HG03571 (cell line): ENCODE measurements around the gene JUP.

Source experiments
- ATAC-seq: cut with Tn5 transposase; IDR thresholded peaks from one replicate; pipeline ENCODE4 v1.9.1; 2021; ENCODE audit not compliant: unreplicated experiment

The JUP gene

DNA sequence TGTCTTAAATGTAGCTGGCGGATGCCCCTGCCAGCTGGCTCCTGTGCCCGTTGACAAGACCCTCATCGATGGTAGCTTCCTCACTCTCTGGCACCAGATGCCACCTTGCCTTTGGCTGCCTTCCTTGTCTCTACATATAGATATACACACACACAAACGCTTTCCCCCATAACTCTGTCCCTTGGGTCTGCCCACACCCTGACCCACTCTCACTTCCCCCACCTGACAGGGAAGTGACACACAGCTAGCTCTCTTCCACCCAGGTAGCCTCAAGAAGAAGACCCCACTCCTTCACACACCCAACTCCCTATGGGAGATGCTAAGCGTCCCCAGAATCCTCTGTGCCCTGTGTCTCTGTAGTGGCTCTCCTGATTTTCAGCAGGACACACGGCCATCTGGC, 25.6 kb downstream of the JUP start:
- ATAC-seq = no peak

DNA sequence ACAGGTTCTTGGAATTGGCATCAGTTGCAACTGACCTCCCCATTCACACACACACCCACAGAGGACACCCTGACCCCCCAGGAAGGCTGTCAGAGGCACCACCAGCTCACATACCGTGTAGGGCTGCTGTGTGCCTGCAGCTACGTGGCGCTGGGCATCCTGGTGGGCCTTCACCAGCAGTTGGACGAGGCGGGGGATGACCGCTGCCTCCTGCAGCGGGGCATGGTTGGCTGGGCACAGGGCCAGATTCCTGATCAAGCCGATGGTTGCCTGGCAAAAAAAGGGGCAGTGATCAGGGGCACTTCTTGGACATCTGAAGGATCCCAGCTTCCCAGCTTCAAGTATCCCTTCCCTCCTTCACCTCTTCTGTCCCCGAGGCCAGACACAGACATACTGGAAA, 27.9 kb downstream of the JUP start:
- ATAC-seq = no peak

GRCh38 chr17:41754066-41754465, 32.4 kb downstream of the JUP start:
- ATAC-seq = no peak

DNA sequence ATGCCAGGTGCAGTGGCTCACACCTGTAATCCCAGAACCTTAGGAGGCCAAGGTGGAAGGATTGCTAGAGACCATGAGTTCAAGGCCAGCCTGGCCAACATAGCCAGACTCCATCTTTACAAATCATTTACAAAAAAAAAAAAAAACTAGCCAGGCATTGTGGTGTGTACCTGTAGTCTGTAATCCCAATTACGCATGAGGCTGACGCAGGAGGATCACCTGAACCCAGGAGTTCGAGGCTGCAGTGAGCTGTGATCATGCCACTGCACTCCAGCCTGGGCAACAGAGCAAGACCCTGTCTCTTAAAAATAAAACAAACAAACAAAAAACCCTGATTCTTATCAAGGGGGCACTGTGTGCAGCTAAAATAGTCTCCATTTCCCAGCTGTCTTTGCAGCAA, 35.2 kb downstream of the JUP start:
- no peak for ATAC-seq

- no peak for ATAC-seq
Measured at GRCh38 chr17:41750862-41751261, 35.6 kb downstream of the JUP start.

DNA sequence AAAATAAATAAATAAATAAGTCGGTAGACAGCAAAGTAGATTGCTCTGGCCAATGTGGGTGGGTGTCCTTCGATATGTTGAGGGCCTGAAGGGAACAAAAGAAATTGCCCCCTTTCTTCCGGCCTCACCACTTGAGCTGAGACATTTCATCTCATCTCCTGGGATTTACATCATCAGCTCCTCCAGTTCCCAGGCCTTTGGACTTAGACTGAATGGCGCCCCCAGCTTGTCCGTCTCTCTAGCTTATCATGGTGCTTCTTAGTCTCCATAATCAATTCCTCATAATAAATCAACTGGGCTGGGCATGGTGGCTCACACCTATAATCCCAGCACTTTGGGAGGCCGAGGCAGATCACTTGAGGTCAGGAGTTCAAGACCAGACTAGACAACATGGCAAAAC, 38.2 kb downstream of the JUP start:
- no peak for ATAC-seq

DNA sequence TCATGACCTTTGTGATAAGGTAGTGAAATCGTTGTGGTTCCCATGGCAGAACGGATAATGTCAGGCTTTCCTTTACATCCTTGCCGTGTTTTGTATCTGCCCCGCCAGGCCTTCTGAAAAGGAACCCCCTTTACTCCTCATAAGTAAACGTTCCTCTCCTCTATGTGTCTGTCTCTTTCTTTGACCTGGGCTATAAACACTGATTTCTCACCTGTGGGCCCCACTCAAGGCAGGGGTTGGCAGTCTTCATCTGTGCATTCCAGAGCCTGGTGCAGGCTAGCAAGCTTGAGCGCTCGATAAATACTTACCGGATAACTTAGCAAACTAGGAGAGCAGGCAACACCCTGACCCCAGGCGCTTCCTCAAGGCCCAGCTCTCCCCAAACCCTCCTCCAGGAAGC, 44.8 kb downstream of the JUP start:
- ATAC-seq = no peak

DNA sequence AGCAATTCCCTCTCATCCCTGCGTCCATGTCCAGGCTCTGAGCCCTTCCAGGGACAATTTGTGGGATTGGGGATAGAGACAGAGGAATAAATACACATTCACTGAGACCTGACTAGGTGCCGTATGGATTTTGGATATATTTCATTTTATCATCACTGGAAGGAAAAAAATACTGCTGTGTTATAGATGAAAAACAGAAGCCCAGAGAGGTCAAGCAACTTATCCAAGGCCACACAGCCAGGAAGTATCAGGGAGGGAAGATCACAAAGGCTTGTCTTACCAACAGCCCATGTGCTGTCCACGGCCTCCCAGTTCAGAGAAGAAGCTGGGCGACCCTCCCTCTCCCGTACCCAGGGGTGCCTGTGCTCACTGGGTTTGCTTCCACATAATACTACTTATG, 46.0 kb downstream of the JUP start:
- ATAC-seq = no peak

- no peak for ATAC-seq
Measured at GRCh38 chr17:41739661-41740352, 46.7 kb downstream of the JUP start.

DNA sequence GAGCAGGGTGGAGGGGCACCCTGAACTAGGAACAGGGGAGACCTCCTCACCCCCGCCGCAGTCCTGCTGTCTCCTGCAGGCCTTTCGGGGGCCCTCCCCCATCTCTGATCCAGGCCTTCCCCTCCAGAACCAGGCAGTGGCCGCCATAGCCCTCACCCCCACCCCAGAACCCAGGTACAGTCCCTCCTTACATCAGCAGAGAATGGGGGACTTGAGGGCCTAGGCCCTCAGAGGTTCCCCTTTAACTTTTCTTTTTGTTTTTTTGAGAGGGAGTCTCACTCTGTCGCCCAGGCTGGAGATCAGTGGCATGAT, 47.8 kb downstream of the JUP start:
- no peak for ATAC-seq

DNA sequence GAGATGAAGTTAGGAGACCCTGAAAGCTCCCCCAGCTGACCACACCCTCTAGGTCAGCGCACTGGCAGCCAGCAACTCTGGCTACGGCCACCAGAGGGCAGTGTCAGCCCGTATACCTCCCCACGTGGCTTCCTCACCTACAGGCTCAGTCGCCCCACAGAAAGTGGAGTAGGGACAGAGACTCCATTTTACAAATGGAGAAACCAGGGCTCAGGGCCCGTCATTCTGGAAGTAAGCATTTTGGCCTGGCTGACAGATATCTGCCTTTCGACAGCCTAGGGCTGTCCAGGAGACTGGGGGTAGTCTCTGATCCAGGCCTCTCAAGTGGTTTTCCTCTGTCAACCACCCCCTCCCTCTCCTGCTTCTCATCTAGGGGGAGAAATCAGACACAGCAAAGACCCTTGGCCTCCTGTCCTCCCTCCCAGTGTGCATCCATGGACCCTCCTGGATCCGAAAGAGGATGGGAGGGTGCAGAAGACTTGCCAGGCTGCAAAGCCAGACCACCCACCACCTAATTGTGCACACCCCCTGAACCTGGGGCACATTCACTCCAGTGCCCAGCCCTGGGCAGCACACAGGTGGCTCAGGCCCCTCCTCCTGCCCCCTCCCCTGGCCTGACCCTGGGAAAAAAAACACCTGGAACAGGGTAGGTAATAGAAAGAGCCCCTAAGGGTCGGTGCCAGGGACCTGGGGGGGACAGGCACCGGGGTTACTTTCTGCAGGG, 48.3 kb downstream of the JUP start:
- no peak for ATAC-seq

- no peak for ATAC-seq
Measured at GRCh38 chr17:41737680-41738023, 48.9 kb downstream of the JUP start.

DNA sequence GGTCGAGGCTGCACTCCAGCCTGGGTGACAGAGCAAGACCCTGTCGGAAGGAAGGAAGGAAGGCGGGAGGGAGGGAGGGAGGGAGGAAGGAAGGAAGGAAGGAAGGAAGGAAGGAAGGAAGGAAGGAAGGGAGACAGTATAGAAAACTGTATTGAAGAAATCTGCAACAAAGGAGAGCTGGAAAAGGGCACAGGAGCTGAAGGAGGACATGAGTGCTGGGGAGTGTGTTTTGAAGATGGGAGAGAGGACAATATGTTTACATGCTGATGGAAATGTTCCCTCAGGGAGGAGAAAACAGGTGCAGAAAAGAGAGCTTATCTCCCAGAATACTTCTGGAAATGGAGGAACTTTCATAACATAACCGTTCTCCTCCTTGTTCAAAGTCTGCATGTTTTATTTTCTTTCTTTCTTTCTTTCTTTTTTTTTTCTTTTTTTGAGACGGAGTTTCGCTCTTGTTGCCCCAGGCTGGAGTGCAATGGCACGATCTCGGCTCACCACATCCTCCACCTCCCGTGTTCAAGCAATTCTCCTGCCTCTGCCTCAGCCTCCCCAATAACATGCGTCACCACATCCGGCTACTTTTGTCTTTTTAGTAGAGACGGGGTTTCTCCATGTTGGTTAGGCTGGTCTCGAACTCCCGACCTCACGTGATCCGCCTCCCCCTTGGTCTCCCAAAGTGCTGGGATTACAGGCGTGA, 49.4 kb downstream of the JUP start:
- no peak for ATAC-seq

DNA sequence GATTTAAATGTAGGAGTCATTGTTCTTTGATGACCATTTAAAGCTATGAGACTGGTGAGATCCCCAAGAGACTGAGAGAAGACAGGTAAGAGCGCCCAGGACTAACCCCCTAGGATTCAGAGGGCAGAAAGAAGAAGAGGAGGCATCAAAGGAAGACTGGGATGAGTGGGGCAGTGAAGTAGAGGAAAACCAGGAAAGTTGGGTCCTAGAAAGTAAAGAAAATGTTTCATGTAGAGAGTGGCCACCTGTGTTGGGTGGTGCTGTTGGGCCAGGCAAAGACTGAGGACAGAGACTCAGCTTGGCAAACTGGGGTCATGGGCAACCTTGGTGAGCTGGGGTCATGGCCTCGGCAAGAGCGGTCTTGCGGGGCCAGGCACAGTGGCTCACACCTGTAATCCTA, 50.8 kb downstream of the JUP start:
- ATAC-seq = no peak

GRCh38 chr17:41734949-41735313, 51.6 kb downstream of the JUP start:
- ATAC-seq = no peak

DNA sequence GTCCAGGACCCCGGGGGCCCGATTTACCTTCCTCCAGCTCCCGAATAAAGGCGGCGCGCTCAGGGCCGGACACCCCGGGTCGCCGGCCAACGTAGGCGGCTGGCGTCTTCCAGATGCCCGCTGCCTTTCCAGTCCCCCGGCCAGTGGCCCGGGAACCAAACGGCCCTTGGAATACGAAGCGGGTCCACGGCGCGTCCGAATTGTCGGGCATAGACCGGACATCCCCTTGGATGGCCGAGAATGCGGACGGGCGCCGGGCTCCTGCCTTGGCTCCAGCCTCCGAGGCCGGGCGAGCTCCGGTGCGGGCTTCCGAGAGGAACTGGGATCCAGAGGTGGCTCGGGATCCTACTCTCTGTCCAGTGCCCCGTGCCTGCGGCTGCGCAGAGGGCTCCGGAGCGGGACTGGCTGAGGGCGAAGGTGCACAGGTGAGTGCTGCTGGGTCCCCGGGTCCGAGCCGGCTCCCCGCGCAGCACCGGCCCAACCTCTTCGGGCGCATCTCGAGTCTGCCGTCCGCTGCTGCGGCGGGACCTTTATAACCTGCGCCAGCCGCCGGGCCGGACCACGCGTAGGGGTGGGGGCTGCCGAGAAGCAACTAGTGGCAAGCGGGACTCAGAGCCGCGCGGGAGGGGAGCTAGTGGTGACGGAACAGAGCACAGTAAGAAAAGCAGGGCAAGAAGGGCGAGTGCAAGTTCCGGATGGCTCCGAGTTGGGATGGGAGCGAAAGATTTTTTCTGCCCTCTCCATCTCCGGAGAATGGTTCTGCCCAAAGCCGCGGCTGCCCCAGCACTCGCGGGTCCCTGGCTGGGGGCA, 52.2 kb downstream of the JUP start, which contains the start of gene HAP1:
HAP1 (minus strand) TSS at position 505 of the 810 bp plus-strand sequence; CDS start at position 496, 9 bp downstream.
- no peak for ATAC-seq

DNA sequence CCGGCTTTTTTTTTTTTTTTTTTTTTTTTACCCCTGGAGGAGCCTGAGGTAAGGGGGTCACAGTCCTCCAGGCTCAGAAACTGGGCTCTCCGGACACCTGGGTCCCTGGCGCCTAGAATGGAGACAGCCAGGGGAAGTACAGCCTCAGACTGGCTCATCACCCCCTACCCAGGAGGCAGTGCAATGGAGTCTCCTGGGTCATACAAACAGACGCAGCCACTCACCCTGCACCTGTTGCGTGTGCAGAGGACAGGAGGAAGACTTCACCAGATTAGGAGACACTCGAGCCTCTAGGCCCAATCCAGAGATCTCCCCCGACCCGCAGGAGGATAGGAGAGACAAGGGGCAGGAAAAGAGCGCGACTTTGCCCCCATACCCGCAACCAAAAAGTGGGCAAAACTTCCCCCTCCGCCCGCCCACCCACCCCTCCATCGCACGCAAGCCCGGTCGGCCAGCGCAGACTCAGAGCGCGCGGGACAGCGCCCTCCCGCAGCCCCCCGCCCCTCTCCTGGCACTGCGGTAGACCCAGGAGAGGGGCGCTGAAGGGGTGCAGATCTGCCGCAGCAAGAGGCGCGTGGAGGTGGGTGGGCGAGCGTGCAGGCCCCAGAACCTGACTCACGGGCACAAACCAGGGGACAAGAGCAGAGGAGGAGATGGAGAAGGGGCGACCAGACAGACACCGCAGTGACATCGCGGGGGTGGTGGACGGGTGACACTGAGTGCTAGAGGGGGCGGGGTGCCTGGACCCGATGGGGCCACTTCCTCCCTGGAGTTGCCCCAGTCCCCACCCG, 53.0 kb downstream of the JUP start:
- no peak for ATAC-seq

DNA sequence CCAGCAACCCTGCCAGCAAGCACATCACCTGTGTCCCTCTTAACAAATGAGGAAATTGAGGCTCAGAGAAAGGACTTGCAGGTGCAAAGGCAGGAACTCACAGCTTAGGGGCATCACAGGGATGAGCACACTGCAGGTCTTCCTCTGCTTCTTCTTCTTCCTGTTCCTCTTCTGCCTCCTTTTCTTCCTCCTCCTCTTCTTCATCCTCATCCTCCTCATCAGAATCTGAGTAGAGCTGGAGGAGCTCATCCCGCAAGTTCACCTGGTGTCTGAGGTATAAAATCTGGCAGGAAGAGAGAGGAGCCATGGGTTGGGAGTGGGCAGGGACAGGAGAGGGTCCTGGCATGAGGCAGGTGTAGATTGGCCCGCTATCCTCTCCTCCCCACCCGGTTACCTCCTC, 54.7 kb downstream of the JUP start:
- ATAC-seq = no peak

DNA sequence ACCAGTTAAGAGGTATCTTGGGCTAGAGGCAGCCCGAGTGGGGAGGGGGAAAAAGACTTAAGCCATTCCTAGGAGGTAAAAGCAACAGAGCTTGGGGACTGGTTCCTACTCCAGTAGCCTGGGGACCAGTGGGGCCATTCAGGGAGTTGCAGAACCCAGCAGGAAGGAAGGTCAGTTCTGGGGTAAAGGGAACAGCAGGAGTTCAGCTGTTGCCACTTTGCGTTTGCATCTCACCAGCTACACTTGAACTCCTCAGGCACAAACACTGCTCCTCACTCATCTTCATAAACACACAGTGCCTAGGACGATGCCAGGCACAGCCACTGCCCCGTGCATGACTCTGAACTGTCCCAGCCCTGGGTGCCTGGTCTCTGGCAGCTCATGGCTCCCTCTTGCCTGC, 56.0 kb downstream of the JUP start:
- no peak for ATAC-seq

DNA sequence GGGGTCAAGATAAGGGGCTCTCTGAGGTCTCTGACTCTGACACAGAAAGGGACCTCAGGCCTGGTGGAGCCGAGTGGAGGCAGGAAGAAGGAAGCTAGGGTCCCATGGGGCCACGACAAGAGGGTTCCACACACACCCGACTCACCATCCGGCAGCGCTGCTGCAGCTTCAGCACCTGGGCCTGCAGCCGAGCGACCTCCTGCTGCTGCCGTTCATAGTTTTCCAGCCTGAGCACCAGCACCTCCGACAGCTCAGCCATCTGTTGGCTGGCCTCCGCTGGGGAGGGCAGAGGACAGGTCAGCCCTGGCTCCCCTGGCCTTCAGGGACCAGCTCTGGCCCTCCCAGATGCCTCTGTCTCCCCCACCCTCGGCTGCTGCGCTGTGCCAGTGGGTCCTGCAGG, 58.5 kb downstream of the JUP start:
- no peak for ATAC-seq

DNA sequence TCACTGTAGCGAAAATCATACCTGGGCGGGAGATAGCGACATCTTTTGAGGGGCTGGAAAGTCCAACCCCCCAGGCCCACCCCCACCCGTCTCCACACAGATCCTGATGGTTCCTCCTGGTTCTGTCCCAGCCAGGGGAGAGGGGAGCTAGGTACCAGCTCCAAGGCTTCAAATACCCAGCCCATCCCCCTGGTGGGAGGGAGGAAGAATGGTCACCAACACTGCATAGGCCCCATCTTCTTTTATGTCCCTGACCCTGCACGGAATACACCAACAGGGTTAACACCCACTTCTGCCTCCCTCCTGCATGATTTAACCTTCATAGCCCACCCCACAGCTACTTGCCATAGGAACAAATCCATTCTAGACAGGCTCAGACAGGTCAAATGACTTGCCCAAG, 61.4 kb downstream of the JUP start:
- ATAC-seq = no peak
